ENCODE data around the gene TLCD5.

DNA sequence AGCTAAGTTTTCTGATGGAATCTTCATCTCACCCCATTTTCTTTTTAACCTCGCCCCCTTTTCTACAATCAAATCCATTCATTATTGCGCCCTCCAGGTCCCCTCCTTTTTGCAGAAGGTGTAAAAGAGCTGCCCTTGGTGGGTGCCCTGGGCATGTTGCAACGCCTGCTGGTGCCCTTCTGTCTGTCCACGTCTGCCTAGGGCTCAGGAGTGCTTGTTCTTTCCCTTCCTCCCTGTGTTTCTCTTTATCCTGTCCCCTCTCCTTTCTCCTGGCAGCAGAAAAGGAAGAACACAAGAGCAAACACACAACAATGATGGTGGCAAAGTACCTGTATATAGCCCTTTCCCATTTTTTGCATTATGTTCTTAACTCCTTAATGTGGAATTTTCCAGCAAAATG is 6.2 kb upstream of the TLCD5 start:
- TF ChIP-seq, protein P1, sequence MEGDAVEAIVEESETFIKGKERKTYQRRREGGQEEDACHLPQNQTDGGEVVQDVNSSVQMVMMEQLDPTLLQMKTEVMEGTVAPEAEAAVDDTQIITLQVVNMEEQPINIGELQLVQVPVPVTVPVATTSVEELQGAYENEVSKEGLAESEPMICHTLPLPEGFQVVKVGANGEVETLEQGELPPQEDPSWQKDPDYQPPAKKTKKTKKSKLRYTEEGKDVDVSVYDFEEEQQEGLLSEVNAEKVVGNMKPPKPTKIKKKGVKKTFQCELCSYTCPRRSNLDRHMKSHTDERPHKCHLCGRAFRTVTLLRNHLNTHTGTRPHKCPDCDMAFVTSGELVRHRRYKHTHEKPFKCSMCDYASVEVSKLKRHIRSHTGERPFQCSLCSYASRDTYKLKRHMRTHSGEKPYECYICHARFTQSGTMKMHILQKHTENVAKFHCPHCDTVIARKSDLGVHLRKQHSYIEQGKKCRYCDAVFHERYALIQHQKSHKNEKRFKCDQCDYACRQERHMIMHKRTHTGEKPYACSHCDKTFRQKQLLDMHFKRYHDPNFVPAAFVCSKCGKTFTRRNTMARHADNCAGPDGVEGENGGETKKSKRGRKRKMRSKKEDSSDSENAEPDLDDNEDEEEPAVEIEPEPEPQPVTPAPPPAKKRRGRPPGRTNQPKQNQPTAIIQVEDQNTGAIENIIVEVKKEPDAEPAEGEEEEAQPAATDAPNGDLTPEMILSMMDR (IDR thresholded peaks at IDR 0.05), result no peak
- TF ChIP-seq POLR2A (IDR thresholded peaks at IDR 0.05), result no peak
